ENCODE measurements around the gene FCGR3B.
"Not testable (repeated sequence)": the region's sequence is repeated elsewhere in the genome, so short reads cannot be mapped to it uniquely, and the experiment has no call there.

The FCGR3B gene

DNA sequence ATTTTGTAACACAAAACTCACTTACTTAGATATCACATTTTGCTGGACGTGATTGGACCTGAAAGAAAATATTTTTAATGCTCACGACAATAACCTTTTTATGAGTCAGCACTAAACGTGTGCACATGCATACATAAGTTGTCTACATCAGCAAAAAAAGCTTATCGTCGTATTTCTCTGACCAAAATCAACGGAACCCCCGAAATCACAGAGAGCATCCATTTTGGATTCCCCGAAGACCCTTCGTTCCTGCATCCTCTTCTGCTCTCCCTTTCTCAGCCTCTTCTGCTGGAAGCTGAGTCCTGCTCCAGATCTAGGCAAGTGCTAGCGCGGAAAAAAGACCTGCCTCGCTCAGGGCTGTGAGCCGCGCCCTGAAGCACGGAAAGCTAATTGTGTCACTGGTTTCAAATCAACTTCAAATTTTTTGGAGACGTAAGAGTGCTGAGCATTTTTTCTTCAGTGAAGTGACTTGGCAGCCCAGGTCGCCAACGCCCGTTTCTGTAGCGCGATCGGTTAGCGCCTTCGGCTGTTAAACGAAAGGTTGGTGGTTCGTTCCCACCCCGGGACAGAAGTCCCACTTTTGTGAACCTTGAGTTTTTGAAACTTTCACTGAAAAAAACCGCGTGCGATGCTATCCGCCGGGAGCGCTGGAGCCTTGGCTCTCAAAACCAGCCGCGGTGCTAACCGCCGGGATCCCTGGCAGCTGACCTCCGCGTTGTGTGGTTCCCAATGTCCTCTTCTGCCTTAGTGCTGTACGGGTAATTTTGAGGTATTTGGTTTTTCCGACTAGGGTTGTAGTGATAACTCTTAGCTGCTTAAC lies 9.6 kb downstream of the FCGR3B start:
- peak overlapping the region; percentile 52 for H3K4me3 ChIP-seq
- H3K27ac ChIP-seq = not testable (repeated sequence)
- peak; percentile 77 for DNase-seq (ENCODE audit: low spot score)

DNA sequence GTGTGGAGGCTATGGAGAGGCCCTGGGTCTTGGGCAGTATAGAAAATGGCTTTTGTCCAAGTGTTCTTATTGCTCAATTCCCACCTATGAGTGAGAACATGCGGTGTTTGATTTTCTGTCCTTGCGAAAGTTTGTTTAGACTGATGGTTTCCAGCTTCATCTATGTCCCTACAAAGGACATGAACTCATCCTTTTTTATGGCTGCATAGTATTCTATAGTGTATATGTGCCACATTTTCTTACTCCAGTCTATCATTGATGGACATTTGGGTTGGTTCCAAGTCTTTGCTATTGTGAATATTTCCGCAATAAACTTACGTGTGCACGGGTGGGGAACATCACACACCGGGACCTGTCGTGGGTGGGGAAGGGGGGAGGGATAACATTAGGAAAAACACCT lies 10.6 kb downstream of the FCGR3B start:
- not testable (repeated sequence) for H3K27ac ChIP-seq; H3K4me3 ChIP-seq; DNase-seq (ENCODE audit: low spot score)

DNA sequence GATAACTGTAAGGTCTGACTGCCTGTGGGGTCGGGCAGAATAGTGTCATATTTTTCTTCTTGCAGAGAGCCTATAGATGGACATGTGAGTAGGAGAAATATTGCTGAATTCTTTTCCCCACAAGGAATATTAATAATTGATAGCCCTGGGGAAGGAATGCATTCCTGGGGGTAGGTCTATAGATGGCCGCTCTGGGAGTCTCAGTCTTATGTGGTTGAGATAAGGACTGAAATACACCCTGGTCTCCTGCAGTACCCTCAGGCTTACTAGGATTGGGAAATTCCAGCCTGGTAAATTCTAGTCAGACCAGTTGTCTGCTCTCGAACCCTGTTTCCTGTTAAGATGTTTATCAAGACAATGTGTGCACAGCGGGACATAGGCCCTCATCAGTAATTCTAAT lies 12.5 kb downstream of the FCGR3B start:
- H3K27ac ChIP-seq; DNase-seq (ENCODE audit: low spot score); H3K4me3 ChIP-seq: not testable (repeated sequence)

DNA sequence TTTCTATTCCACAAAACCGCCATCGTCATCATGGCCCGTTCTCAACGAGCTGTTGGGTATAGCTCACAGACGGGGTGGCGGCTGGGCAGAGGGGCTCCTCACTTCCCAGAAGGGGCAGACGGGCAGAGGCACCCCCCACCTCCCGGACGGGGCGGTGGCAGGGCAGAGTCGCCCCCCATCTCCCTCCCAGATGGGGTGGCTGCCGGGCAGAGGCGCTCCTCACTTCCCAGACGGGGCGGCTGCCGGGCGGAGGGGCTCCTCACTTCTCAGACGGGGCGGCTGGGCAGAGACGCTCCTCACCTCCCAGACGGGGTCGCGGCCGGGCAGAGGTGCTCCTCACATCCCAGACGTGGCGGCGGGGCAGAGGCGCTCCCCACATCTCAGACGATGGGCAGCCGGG lies 14.6 kb downstream of the FCGR3B start:
- H3K27ac ChIP-seq; DNase-seq (ENCODE audit: low spot score); H3K4me3 ChIP-seq: not testable (repeated sequence)

DNA sequence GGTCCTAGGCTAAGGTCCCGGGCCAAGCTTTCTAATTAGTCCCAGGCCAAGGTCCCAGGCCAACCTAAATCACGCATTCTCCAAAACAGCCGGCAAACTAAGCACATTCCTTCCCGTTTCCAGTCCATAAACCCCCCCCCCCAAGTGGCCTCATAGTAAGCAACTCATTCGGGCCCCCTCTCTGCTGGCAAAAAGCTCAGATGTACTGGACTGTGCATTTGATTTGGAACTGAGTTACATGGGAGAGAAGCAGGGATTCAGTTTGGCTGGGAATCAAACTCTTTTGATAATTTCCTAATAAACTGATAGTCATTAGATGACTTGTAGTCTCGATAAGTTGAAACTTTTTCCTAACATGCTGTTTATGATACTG lies 17.8 kb downstream of the FCGR3B start:
- Histone ChIP-seq H3K27ac (peak overlapping the region; percentile 75 to 79), H3K4me3 (peak overlapping the region; percentile 62)
- DNase-seq (ENCODE audit: low spot score) = not testable (repeated sequence)

DNA sequence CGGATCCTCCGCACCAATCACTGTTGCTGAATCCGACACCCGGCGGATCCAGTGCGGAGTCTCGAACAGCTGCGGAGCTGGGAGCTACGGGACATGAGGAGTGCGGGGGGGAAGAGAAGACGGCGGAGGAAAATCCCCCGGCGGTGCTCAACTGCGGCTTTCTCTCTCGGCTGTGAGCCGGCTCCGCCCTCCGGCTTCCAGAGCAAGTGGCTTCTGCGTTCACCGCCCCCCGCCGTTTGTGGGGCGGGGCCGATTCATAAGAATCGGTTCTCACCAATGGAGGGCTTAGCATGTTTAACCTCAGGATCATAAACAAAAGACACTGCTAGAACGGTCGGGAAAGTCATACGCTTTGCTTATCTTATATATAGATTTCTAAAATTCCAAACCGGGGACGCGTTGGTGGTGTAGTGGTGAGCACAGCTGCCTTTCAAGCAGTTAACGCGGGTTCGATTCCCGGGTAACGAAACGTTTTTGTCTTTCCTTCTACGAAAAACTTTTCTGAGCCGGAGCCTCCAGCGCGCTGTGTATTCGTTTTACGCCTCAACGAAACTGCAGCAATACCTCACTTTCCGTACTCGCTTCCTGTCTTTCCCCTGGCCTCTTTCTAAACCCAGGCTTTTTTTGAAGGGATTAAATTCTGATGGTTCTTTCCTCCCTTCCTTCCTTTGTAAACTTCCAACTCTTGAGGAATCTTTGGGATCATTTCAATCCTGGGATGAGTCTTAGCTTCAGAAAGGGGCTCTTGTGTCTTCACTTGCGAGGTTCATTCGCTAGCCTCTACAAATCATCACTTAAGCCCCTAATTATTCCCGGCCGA lies 18.4 kb downstream of the FCGR3B start:
- DNase-seq (ENCODE audit: low spot score) = peak; percentile 94
- Histone ChIP-seq H3K27ac (peak overlapping the region; percentile 75 to 79), H3K4me3 (peak overlapping the region; percentile 62)

DNA sequence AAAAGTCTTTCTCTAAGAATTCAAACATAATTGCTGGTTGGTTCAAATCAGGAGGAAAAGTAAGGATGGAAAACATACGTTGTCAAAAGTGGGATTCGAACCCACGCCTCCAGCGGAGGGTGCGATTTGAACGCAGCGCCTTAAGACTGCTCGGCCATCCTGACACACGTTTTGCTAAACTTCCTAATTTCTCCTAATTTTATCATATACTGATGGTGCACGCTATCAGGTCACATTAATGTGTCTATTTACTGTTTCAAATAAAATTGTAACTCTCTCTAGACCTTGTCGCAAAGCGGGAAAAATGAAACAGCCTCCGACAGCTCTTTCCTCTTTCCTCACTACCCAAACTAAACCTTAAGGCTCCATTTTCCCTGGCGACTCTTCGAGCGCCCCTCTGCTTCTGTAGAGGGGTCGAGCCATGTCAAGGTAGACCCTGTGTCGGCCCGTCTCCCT lies 19.1 kb downstream of the FCGR3B start:
- Histone ChIP-seq H3K4me3 (peak overlapping the region; percentile 62), H3K27ac (peak overlapping the region; percentile 75 to 79)
- DNase-seq (ENCODE audit: low spot score) = not testable (repeated sequence)

DNA sequence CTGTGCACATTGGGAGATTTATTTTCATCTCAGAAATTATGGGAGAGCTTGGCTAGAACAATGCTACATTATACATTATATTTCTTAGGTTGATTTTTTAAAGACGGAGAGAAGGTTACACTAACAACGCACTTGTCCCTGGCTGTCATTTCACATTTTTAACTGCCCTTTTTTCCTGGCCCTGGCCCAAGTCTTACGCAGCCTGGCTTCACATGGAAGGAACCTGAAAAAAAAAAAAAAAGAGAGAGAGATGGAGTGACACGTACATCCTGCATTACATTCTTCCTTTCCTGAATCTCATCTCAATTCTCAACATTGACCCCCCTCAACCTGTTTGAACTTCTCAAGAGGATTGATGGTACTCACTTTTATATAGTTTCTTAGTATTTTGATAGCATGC lies 20.8 kb downstream of the FCGR3B start:
- H3K27ac ChIP-seq; DNase-seq (ENCODE audit: low spot score); H3K4me3 ChIP-seq: not testable (repeated sequence)

DNA sequence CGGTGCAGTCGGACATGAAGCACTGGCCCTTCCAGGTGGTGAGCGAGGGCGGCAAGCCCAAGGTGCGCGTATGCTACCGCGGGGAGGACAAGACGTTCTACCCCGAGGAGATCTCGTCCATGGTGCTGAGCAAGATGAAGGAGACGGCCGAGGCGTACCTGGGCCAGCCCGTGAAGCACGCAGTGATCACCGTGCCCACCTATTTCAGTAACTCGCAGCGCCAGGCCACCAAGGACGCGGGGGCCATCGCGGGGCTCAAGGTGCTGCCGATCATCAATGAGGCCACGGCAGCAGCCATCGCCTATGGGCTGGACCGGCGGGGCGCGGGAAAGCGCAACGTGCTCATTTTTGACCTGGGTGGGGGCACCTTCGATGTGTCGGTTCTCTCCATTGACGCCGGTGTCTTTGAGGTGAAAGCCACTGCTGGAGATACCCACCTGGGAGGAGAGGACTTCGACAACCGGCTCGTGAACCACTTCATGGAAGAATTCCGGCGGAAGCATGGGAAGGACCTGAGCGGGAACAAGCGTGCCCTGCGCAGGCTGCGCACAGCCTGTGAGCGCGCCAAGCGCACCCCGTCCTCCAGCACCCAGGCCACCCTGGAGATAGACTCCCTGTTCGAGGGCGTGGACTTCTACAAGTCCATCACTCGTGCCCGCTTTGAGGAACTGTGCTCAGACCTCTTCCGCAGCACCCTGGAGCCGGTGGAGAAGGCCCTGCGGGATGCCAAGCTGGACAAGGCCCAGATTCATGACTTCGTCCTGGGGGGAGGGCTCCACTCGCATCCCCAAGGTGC lies 24.2 kb downstream of the FCGR3B start:
- H3K27ac ChIP-seq; H3K4me3 ChIP-seq; DNase-seq (ENCODE audit: low spot score): not testable (repeated sequence)

DNA sequence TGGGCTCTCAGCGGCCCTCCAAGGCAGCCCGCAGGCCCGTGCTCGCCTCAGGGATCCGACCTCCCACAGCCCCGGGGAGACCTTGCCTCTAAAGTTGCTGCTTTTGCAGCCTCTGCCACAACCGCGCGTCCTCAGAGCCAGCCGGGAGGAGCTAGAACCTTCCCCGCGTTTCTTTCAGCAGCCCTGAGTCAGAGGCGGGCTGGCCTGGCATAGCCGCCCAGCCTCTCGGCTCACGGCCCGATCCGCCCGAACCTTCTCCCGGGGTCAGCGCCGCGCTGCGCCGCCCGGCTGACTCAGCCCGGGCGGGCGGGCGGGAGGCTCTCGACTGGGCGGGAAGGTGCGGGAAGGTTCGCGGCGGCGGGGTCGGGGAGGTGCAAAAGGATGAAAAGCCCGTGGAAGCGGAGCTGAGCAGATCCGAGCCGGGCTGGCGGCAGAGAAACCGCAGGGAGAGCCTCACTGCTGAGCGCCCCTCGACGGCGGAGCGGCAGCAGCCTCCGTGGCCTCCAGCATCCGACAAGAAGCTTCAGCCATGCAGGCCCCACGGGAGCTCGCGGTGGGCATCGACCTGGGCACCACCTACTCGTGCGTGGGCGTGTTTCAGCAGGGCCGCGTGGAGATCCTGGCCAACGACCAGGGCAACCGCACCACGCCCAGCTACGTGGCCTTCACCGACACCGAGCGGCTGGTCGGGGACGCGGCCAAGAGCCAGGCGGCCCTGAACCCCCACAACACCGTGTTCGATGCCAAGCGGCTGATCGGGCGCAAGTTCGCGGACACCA lies 25.0 kb downstream of the FCGR3B start:
- H3K27ac ChIP-seq; DNase-seq (ENCODE audit: low spot score): not testable (repeated sequence)
- peak overlapping the region; percentile 64 for H3K4me3 ChIP-seq

DNA sequence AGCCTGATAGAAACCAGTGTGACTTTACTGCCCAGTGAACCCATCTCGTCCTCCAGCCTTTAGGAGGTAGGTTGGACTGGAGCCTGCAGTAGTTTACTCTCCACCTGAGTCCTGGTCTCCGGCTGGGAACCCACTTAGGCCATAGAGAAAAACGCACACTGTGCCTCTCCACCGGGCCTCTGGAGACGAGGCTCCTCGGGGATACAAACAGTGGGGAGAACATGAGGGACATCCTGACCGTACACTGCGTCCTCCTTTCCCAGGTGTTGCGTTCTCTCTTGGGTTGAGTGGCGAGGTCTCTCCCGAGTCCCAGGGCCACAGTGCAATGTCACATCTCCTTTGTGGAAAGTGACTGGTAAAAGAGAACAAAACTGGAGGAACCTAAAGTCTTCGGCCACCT lies 26.0 kb downstream of the FCGR3B start:
- not testable (repeated sequence) for H3K27ac ChIP-seq; DNase-seq (ENCODE audit: low spot score); H3K4me3 ChIP-seq

DNA sequence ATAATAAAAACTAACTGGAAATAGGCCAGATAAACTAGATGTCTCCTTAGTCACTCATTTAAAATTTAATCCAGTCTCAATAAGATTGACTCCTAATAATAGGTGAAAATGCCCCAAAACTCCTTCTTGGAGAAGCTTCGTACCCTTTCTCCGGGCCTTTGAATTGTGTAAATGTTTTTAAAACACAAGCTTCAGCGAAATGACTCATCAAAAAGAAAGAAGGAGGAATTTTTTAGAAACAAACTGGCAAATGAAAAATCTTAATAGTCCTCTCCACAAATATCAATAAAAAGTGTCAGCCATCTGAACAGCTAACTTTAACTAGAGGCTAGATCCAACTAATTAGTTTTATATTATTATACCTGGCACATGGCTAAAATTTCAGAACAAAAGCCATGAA lies 33.9 kb downstream of the FCGR3B start:
- not testable (repeated sequence) for H3K4me3 ChIP-seq; DNase-seq (ENCODE audit: low spot score); H3K27ac ChIP-seq

DNA sequence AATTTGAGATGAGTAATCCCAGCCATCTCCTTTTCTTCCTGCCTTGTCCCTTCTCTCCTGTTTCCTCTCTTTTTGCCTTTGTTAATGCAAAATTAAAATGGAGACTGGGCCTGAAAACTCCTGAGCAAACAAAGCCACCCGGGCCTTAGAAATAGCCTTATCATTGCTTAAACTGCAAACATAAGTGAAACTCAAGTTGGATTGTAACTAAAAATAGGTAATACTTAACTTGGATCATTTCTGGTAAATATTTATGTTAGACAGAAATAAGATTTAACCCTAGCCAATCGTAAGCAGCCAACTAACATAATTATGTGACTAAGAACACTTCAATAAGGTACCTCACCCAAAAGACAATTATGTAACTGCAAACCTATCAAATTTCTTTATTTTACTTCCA lies 35.4 kb downstream of the FCGR3B start:
- H3K4me3 ChIP-seq; DNase-seq (ENCODE audit: low spot score): not testable (repeated sequence)
- H3K27ac ChIP-seq = peak overlapping the region in 1 of 2 donors; percentile 9

DNA sequence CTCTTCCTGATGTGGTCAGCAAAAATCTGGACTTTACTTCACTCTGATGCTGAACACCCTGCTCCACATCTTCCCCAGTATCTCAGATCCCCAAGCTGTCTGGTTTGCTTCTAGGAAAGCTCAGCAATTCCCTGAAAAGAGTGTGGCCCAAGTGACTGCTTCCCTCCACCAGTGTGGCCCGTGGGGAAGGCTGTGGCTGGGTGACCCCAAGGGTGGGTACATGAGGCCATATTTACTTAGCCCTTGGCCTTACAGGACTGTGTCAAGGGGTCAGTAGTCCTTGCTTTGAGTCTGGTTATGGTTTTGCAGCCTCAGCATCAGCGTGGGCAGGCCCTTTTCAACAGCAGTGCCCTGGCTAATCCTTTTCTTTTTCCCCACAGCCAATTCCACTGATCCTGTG lies 35.8 kb downstream of the FCGR3B start:
- not testable (repeated sequence) for DNase-seq (ENCODE audit: low spot score); H3K4me3 ChIP-seq
- peak overlapping the region; percentile 9 to 49 for H3K27ac ChIP-seq

DNA sequence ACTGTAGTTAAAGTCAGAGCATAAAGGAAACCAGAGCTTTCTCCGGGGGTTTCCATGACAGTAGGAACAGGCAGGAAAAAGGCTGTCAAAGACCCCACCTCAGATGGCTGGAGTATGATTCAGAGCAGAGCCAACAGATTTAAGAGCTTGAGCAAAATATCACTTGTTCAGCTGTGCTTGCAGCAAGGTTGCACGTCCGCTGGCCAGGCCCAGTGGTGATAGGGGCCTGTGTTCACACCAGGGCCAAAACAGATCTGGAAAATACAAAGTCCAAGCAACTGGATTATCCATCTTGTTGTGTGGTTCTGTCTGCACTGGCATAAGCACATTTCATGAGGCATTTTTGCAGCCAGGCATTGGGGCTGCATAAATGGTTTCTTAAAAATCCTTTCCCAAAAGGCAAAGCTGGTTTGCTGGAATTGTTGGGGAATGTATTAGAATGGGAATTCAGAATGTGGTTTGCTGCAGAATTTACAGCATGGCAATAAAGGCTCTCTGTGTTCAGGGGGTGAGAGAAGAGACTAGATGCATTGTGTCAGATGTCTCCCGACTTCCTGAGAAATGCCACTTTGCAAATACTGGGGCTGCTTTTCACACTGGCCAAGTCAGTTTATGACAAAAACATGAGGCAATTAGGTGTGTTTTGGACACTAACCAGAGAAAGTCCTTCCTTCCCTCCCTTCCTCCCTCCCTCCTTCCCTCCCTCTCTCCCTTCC lies 36.5 kb downstream of the FCGR3B start:
- H3K4me3 ChIP-seq; DNase-seq (ENCODE audit: low spot score); H3K27ac ChIP-seq: not testable (repeated sequence)

DNA sequence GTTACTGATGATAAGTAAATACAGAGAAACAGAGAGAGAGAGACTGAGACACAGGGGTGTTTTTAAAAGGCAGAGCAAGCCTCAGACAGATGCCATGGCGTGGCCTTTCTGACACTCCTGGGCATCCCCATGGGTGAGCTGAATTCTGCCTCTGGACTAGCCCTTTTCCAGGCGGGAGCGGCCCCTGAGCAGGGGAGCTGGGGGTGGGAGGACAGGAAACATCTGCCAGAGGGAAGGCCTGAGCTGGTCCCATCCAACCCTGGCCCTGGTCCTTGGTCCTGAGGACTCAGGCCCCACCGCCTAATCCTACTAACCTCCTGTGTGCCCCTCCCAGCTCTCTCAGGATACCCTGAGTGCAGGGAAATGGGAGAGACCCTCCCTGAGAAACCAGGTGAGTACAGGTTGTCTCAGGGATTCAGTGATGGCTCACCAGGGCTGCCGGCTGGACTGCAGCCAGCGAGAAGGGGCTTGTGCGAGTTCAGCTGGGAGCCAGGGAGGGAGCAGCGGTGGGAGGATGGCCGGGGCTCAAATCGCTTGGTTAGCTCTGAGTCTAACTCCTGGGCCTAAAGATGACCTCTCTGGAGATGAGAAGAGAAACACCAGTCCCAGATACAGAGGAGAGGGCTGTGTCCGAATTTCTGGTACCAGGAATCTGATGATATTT lies 37.8 kb downstream of the FCGR3B start:
- not testable (repeated sequence) for DNase-seq (ENCODE audit: low spot score); H3K27ac ChIP-seq; H3K4me3 ChIP-seq

DNA sequence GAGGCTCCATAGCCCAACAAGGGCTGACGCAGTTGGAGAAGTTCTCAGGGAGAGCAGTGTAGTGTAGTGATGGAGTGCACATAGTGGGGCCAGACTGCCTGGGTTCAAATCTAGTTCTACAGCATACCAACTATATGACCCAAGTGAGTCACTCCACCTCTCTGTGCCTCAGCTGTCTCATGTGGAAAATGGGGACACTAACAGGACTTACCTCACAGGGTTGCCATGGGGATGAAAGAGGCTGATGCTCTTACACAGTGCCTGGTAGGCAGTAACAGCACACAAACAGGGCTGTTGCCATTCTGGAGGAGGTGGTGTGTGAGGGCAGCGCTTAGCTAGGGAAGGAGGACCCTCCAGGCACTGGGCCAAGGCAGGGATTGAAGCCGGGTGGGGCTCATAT lies 38.4 kb downstream of the FCGR3B start:
- not testable (repeated sequence) for H3K27ac ChIP-seq; H3K4me3 ChIP-seq; DNase-seq (ENCODE audit: low spot score)

All from coronary artery (tissue), 2 donors.